H9 (cell line): ENCODE results near the gene PPP1R9A. TPM values are rescaled to one million over a fixed set of nuclear protein-coding genes. Genes with fewer than 3 reads are reported as not detected.

Experiments used
- DNase-seq: peaks from one replicate; pipeline ENCODE4 v3.0.0-alpha.2; 2017
- H2AFZ ChIP-seq: one replicate; pipeline ENCODE4 v1.6.1; 2013; ENCODE audit warnings: mild to moderate bottlenecking, low read length, control low read depth, moderate library complexity
- H2AK5ac ChIP-seq: 2 replicates; pipeline ENCODE4 v1.6.1; 2013; ENCODE audit warnings: low read length, control low read depth, mixed read lengths; ENCODE audit not compliant: insufficient read length
- H2BK120ac ChIP-seq: one replicate; pipeline ENCODE4 v1.6.1; 2013; ENCODE audit warnings: low read depth, mild to moderate bottlenecking, low read length, control low read depth, inconsistent platforms; ENCODE audit not compliant: poor library complexity, severe bottlenecking
- H2BK12ac ChIP-seq: 2 replicates; pipeline ENCODE4 v1.6.1; 2013; ENCODE audit warnings: low read length, control low read depth, mixed read lengths, low read depth; ENCODE audit not compliant: insufficient read length
- H2BK15ac ChIP-seq: 2 replicates; pipeline ENCODE4 v1.6.1; 2013; ENCODE audit warnings: low read depth, low read length, control low read depth
- H2BK20ac ChIP-seq: one replicate; pipeline ENCODE4 v1.6.1; 2013; ENCODE audit warnings: low read depth, mild to moderate bottlenecking, low read length, control low read depth, inconsistent platforms; ENCODE audit not compliant: poor library complexity, severe bottlenecking
- H2BK5ac ChIP-seq: 2 replicates; pipeline ENCODE4 v1.6.1; 2013; ENCODE audit warnings: low read length, control low read depth, mixed read lengths; ENCODE audit not compliant: insufficient read length
- H3K14ac ChIP-seq: 2 replicates; pipeline ENCODE4 v1.6.1; 2013; ENCODE audit warnings: low read length, control low read depth; ENCODE audit not compliant: insufficient read depth
- H3K18ac ChIP-seq: 2 replicates; pipeline ENCODE4 v1.6.1; 2013; ENCODE audit warnings: low read depth, mild to moderate bottlenecking, mixed read lengths, low read length, control low read depth; ENCODE audit not compliant: insufficient read length
- H3K23ac ChIP-seq: 2 replicates; pipeline ENCODE4 v1.6.1; 2013; ENCODE audit warnings: low read length, control low read depth, mixed read lengths, low read depth; ENCODE audit not compliant: insufficient read length
- H3K23me2 ChIP-seq: 2 replicates; pipeline ENCODE4 v1.6.1; 2013; ENCODE audit warnings: low read depth, mild to moderate bottlenecking, mixed read lengths, low read length, control low read depth; ENCODE audit not compliant: insufficient read length, poor library complexity, severe bottlenecking
- H3K27ac ChIP-seq: 2 replicates; pipeline ENCODE4 v1.5.1; 2013; ENCODE audit warnings: low read length, control low read depth, mixed read lengths, low read depth; ENCODE audit not compliant: insufficient read length
- H3K27me3 ChIP-seq: 2 replicates; pipeline ENCODE4 v1.6.1; 2013; ENCODE audit warnings: low read length, control low read depth, inconsistent platforms; ENCODE audit not compliant: insufficient read depth
- H3K4ac ChIP-seq: 2 replicates; pipeline ENCODE4 v1.6.1; 2013; ENCODE audit warnings: low read depth, mild to moderate bottlenecking, control low read depth, inconsistent platforms, low read length, moderate library complexity
- H3K4me1 ChIP-seq: 2 replicates; pipeline ENCODE4 v1.6.1; 2013; ENCODE audit warnings: low read length, control low read depth, inconsistent platforms; ENCODE audit not compliant: insufficient read depth
- H3K4me2 ChIP-seq: 2 replicates; pipeline ENCODE4 v1.6.1; 2013; ENCODE audit warnings: low read length, control low read depth, mixed read lengths; ENCODE audit not compliant: insufficient read length, insufficient read depth
- H3K56ac ChIP-seq: 2 replicates; pipeline ENCODE4 v1.6.1; 2013; ENCODE audit warnings: low read depth, mild to moderate bottlenecking, mixed read lengths, low read length, control low read depth; ENCODE audit not compliant: insufficient read length
- H3K79me1 ChIP-seq: 2 replicates; pipeline ENCODE4 v1.6.1; 2013; ENCODE audit warnings: low read depth, mild to moderate bottlenecking, moderate library complexity, low read length, control low read depth, inconsistent platforms; ENCODE audit not compliant: insufficient read depth, poor library complexity, severe bottlenecking
- H3K79me2 ChIP-seq: 2 replicates; pipeline ENCODE4 v1.6.1; 2013; ENCODE audit warnings: low read length, control low read depth, inconsistent platforms; ENCODE audit not compliant: insufficient read depth
- H3K9ac ChIP-seq: 2 replicates; pipeline ENCODE4 v1.6.1; 2013; ENCODE audit warnings: low read length, control low read depth, mixed read lengths; ENCODE audit not compliant: insufficient read length; ENCODE audit errors: extremely low read depth
- H3K9me3 ChIP-seq: one replicate; pipeline ENCODE4 v1.6.1; 2013; ENCODE audit warnings: low read depth, low read length, inconsistent platforms; ENCODE audit not compliant: control insufficient read depth
- H3T11ph ChIP-seq: one replicate; pipeline ENCODE4 v1.6.1; 2013; ENCODE audit warnings: mild to moderate bottlenecking, low read length, control low read depth, inconsistent platforms
- H4K20me1 ChIP-seq: one replicate; pipeline ENCODE4 v1.6.1; 2013; ENCODE audit not compliant: control insufficient read depth, insufficient read length, insufficient read depth
- H4K5ac ChIP-seq: 2 replicates; pipeline ENCODE4 v1.6.1; 2013; ENCODE audit warnings: low read depth, mild to moderate bottlenecking, mixed read lengths, low read length, control low read depth; ENCODE audit not compliant: insufficient read length
- H4K8ac ChIP-seq: replicated peaks from 2 replicates; pipeline ENCODE4 v1.6.1; 2013; ENCODE audit warnings: low read length, control low read depth, mixed read lengths, low read depth; ENCODE audit not compliant: insufficient read length
- H4K91ac ChIP-seq: 2 replicates; pipeline ENCODE4 v1.6.1; 2013; ENCODE audit warnings: low read depth, mild to moderate bottlenecking, moderate library complexity, mixed read lengths, low read length, control low read depth; ENCODE audit not compliant: insufficient read length
- H3K27ac Mint-ChIP-seq, 3 experiments: 2 replicates in 2 of 3; 3 replicates in 1 of 3; pipeline ENCODE4 v1.8.0; 2020 to 2021; ENCODE audit warnings: mixed read lengths in 3 of 3, mild to moderate bottlenecking in 1 of 3, moderate library complexity in 1 of 3
- H3K27me3 Mint-ChIP-seq: 2 replicates; pipeline ENCODE4 v1.8.0; 2021; ENCODE audit warnings: low read depth, mild to moderate bottlenecking, moderate library complexity, mixed read lengths
- H3K36me3 Mint-ChIP-seq, 3 experiments: 2 replicates in 2 of 3; 3 replicates in 1 of 3; pipeline ENCODE4 v1.8.0; 2020 to 2021; ENCODE audit warnings: low read depth in 3 of 3, mixed read lengths in 3 of 3; ENCODE audit not compliant: insufficient read depth in 1 of 3
- H3K4me1 Mint-ChIP-seq, 2 experiments: 2 replicates each; pipeline ENCODE4 v1.8.0; 2020; ENCODE audit warnings: mixed read lengths in 2 of 2
- H3K4me3 Mint-ChIP-seq, 2 experiments: 2 replicates in 1 of 2; 3 replicates in 1 of 2; pipeline ENCODE4 v1.8.0; 2020 to 2021; ENCODE audit warnings: mild to moderate bottlenecking in 2 of 2, mixed read lengths in 2 of 2, moderate library complexity in 1 of 2
- H3K9me3 Mint-ChIP-seq, 2 experiments: 2 replicates in 1 of 2; 3 replicates in 1 of 2; pipeline ENCODE4 v1.8.0; 2020; ENCODE audit warnings: mild to moderate bottlenecking in 2 of 2, mixed read lengths in 2 of 2, moderate library complexity in 1 of 2
- CTCF ChIP-seq: fragments of 200-600 bp; sonication (generic); conservative IDR thresholded peaks from 3 replicates; pipeline ENCODE4 v1.8.0; 2021; ENCODE audit warnings: antibody characterized with exemption, mild to moderate bottlenecking
- WGBS: extraction: QIAGEN DNeasy Blood & Tissue Kit; methylation state at CpG from one replicate; pipeline ENCODE4 v1.1.7; 2013; ENCODE audit warnings: missing lambda C conversion rate, low lambda C conversion rate, mixed read lengths; ENCODE audit not compliant: insufficient read length; ENCODE audit errors: extremely low coverage; 5-methylcytosine and 5-hydroxymethylcytosine counted together
- total RNA-seq: library from RNA; stranded (reverse); gene quantifications from 2 replicates; pipeline ENCODE4 v1.2.1, GENCODE V29; 2021

PPP1R9A gene
- total RNA-seq, 1 experiment from 2014 or later = 17.0 TPM

- no peak overlapping the region for H3K4me2 ChIP-seq
- no peak overlapping the region for H4K8ac ChIP-seq
- Mint-ChIP-seq H3K9me3 (no peaks in the 10 kb centered on the region), H3K27ac (no peak overlapping the region), H3K27me3 (no peaks in the 10 kb centered on the region), H3K4me1 (peaks cover 13 to 18% of the 10 kb centered on the region in 2 experiments), H3K36me3 (no peaks in the 10 kb centered on the region; a peak in 2 of 7 replicates), H3K4me3 (no peak overlapping the region)
- no peaks in the 10 kb centered on the region for H3K9me3 ChIP-seq
- no peak overlapping the region for H2BK15ac ChIP-seq
- no peak overlapping the region for H2BK120ac ChIP-seq
- no peak overlapping the region for H2BK20ac ChIP-seq
- no peak overlapping the region for H3K4ac ChIP-seq
- H3K4me1 ChIP-seq = no peaks in the 10 kb centered on the region
- H3K23me2 ChIP-seq = no peaks in the 10 kb centered on the region
- no peak for TF ChIP-seq CTCF
- no peak overlapping the region for H2AFZ ChIP-seq
- H3K9ac ChIP-seq = no peak overlapping the region
- no peak overlapping the region for H3K56ac ChIP-seq
- no peaks in the 10 kb centered on the region for H3K27me3 ChIP-seq
- H3K14ac ChIP-seq = no peak overlapping the region
- H2BK12ac ChIP-seq = no peak overlapping the region
- no peaks in the 10 kb centered on the region for H4K20me1 ChIP-seq
- no peak overlapping the region for H3K23ac ChIP-seq
- DNase-seq = no peak
- no peak overlapping the region for H2AK5ac ChIP-seq
- WGBS = no CpG with 5 or more reads among the region's 1 CpG
- H3K79me2 ChIP-seq = no peaks in the 10 kb centered on the region
- no peaks in the 10 kb centered on the region for H3K79me1 ChIP-seq
- H3K27ac ChIP-seq = no peak overlapping the region
- H3K18ac ChIP-seq = no peak overlapping the region
- H4K91ac ChIP-seq = no peak overlapping the region
- no peak overlapping the region for H3T11ph ChIP-seq
- H2BK5ac ChIP-seq = no peak overlapping the region
- H4K5ac ChIP-seq = no peak overlapping the region
These were observed 191.7 kb downstream of the PPP1R9A start for GRCh38 chr7:95099106-95099505.
